ENCODE data around the gene KLHL12.

The KLHL12 gene

GRCh38 chr1:202967684-202968281 lies 40.7 kb upstream of the KLHL12 start:
- peak overlapping the region; percentile 65 for H3K4me3 ChIP-seq (ENCODE audit: low read depth, low read length)
- DNase-seq (ENCODE audit: low read depth) = peak; percentile 27
- TF ChIP-seq CTCF (conservative IDR thresholded peaks at IDR 0.05; ENCODE audit: low read depth, low read length) = no peak

DNA sequence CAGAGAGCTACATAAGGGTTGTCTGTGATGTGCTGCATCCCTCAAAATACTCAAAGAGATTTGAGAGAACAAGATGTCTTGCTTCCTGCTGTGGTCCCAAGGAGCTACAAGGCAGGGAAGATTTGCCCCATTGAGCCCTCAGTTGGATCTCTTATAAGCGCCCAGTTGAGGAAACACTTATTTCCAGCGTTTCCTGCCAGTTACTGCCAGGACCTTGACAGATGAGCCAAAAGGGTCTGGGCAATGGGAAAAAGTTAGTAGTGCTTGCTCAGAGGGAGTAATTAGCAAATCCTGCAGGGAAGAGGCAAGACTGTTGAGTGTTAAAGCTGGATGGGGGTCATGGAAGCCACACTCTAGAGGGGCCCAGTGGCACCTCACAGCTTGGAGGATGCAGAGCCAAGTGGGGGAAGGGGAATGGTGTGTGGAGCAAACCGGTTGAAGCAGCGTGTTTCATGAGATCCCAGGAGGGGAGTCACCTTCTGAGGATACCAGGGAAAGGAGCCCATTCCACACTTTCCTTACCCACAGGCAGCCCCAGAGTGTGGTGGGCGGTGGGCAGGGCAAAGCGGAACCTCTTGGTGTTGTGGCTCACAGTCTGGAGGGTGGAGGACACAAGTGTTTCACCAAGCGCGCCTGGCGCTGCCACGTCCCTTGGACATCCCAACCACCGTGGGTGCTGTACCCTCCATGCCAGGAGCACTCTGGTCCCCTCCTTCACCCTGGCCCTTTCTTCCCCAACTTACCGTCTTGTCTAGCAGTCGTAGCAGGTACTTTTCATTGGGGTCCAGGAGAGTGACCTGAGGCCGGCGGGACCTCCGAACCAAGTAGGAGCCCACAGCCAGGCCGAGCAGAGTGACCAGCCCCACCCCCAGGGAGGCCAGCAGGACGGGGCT lies 39.2 kb upstream of the KLHL12 start:
- no peak for DNase-seq (ENCODE audit: low read depth)
- peak overlapping the region; percentile 97 for H3K4me3 ChIP-seq (ENCODE audit: low read depth, low read length)
- TF ChIP-seq CTCF (conservative IDR thresholded peaks at IDR 0.05; ENCODE audit: low read depth, low read length) = no peak

DNA sequence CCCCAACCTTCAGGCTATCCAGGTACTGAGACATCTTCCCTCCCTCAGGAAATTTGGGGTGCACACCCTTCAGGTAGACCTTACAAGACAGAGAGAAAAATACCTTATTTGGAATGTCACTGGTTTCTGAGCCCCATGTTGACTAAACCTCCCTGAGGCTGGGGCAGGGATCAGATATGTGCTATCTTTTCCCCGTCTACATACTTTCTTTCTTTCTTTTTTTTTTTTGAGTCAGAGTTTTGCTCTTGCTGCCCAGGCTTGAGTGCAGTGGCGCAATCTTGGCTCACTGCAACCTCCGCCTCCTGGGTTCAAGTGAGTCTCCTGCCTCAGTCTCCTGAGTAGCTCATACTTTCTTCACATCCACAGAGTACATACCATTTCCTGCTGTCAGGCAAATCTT lies 38.4 kb upstream of the KLHL12 start:
- no peak overlapping the region for H3K4me3 ChIP-seq (ENCODE audit: low read depth, low read length)
- DNase-seq (ENCODE audit: low read depth) = no peak
- no peak for TF ChIP-seq CTCF (conservative IDR thresholded peaks at IDR 0.05; ENCODE audit: low read depth, low read length)

GRCh38 chr1:202964791-202965410 lies 37.9 kb upstream of the KLHL12 start:
- no peak for TF ChIP-seq CTCF (conservative IDR thresholded peaks at IDR 0.05; ENCODE audit: low read depth, low read length)
- no peak overlapping the region for H3K4me3 ChIP-seq (ENCODE audit: low read depth, low read length)
- DNase-seq (ENCODE audit: low read depth) = peak; percentile 22

DNA sequence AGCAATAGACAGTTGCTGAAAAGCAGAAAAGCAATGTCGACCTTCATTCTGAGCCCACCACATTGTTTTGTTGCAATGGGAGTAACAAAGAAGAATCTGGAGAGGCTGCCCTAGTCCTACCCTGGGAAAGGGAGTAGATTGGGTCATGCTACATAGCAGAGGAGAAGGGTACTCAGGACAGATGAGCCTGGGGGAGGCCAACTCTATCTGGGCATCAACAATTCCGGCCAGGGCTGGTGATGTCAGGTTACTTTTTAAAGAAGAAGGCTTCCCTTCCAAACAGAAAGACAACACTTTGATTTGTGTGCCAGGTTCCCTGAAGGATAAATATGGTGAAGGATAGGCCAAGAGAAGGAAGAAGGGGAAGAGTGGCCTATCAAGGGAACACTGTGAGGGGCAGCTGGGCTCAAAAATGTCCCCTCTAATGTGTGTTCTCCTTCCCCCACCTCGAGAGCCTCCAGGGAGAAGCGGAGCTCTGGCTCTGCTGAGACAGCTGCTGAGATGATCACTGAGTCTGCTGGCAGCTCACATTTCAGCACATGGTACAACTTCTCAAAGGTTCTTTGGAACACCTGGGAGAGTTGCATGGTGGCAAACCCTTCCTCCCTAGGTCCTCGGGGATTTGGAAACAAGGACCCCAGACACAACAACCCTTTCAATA lies 34.3 kb upstream of the KLHL12 start:
- no peak for TF ChIP-seq CTCF (conservative IDR thresholded peaks at IDR 0.05; ENCODE audit: low read depth, low read length)
- DNase-seq (ENCODE audit: low read depth) = no peak
- H3K4me3 ChIP-seq (ENCODE audit: low read depth, low read length) = no peak overlapping the region

DNA sequence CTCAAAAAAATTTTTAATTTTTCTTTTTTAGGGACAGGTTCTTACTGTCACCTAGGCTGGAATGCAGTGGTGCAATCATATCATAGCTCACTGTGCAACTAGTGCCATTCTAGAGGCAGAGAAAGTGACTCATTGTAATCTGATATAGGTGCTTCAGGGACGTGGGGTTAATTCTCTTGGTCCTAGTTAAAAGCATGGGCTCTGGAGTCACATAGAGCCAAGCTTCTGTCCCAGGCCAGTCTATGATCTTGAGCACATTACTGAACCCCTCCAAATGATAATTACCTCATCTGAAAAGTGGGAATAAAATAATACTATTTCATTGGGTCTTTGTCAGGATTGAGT lies 32.2 kb upstream of the KLHL12 start:
- TF ChIP-seq CTCF (conservative IDR thresholded peaks at IDR 0.05; ENCODE audit: low read depth, low read length) = no peak
- H3K4me3 ChIP-seq (ENCODE audit: low read depth, low read length) = no peak overlapping the region
- DNase-seq (ENCODE audit: low read depth) = peak; percentile 55
